HL-60/S4 treated with phorbol 12-myristate 13-acetate at 8.2 ng/mL for 4 days and 3 days (cell line): ENCODE data around the gene TPP1.

ENCODE experiments used
- in situ Hi-C: fragments of 300-500 bp; cut with MboI; formaldehyde crosslinking; loops from 2 replicates; pipeline ENCODE4 v1.15.0; 2022; ENCODE audit warnings: low sequenced_read_pairs

Gene TPP1

DNA sequence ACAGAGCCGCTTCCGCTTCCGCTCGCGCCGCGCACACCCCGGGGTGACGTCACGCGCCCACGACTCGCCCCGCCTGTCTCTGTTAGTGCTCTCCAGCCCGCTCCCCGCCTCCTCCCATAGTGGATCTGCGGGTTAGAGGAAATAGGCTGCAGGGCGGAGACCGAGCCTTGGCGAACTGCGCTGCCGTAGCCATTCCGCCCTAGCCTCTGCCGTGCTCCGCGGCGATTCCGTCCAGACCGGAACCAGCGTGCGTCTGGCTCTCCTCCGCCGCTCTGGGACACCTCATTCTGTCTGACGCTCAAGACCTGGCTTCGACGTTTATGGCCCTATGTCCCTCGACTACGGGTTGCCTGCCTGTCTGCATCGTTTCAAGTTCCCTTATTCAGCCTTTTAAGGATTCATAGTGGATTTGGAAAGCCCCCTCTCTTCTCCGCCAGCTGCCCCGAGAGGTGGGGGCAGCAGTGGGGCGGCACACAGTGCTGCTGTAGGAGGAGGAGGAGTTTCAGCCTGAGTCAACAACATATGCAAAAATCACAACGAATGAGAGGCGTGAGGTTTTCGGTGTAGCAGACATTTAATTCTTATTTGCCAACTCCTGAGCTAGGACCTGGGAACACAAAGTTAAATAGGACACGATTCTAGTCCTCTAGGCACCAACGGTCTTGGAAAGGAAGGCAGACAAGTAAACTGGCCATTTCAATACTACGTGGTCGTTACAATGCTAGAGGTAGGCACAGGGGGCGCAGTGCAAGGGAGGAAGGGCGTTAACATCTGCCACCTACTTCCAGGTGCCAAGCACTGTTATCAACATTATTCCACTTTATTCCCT lies 6.8 kb downstream of the TPP1 start, which contains the start of gene TAF10:
TAF10 (minus strand) TSS at position 4 of the 829 bp plus-strand sequence. CDS start 27 bp downstream, outside the sequence.
- in situ Hi-C loops, result no loop called here

DNA sequence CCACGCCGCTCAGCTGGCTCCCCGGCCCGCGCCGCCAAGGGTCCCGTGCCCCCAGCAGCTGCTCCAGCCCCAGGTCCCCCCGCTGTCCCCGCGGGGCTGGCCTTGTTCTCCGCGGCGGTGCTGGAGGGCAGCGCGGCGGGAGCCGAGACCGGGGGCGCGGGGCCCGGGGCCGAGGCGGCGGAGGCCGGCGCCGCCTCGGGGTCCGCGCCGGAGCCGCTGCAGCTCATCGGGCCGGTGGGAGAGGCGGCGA lies 7.3 kb downstream of the TPP1 start:
- in situ Hi-C loops, result no loop called here

DNA sequence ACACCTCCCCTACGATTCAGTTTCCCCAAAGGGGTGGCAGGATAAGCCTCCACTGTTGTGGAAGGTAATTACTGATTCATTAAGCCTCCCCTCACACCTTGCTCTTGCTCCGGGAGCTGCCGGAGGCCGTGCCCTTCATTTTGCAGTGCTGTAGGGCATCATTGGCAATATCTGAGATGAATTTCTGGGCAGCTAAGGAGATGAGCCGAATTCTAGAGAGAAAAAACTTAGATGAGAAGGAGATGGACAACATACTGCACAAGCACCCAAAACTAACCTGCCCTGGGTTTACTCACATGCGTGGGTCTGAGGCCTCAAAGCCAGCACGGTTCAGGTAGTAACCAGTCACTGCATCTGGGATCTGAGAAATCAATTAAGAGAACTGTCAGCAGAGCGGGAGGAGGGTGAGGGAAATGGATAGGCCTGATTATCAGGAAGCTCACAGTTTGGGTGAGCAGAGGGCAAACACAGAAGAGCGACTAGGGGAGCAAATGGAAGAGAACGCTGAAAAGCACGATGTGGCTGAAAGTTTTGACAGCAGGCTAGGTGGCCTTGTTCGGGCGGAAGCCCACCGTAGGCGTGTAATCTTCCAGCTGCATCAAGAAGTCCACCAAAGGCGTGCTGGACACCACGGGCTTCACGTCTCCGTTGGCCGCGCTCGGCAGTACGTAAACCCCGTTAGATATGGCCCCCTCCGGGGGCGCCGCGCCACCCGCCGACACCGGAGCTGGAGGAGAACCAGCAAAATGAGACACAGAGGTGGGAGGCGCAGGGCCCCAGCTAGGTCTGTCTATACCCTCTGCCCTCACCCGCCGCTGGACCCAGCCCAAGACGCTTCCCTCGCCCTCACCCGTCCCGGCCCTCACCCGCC lies 7.9 kb downstream of the TPP1 start:
- in situ Hi-C loops, result no loop called here

DNA sequence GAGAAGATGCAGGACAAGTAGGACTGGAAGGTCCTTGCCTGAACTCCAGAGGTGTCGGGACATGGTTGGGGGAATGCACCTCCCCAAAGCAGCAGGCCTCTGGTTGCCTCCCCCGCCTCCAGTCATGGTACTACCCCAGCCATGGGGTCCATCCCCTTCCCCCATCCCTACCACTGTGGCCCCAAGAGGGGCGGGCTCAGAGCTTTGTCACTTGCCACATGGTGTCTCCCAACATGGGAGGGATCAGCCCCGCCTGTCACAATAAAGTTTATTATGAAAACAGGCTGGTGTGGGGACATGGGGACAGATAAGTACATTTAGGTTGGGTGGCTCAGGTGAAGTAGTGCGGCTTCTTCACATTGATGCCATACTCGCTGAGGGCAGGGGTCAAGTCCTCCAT lies 8.6 kb downstream of the TPP1 start:
- in situ Hi-C loops, result no loop called here

DNA sequence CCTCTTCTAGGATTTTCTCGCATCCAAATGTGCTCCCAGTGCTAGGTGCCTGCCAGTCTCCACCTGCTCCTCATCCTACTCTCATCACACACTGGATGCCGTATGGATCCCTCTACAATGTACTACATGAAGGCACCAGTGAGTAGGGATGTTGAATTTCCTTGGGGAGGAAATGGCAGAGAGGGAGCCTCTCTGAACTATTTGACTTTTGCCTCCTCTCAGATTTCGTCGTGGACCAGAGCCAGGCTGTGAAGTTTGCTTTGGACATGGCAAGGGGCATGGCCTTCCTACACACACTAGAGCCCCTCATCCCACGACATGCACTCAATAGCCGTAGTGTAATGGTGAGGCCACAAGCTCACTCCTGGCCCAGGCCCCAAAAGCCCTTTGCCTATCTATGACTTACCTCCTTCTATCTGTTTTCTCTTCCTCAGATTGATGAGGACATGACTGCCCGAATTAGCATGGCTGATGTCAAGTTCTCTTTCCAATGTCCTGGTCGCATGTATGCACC lies 9.7 kb downstream of the TPP1 start:
- in situ Hi-C loops, result loop anchor here (10.0 kb wide), 1 partner anchor 65 kb away; no protein-coding TSS in a partner anchor

DNA sequence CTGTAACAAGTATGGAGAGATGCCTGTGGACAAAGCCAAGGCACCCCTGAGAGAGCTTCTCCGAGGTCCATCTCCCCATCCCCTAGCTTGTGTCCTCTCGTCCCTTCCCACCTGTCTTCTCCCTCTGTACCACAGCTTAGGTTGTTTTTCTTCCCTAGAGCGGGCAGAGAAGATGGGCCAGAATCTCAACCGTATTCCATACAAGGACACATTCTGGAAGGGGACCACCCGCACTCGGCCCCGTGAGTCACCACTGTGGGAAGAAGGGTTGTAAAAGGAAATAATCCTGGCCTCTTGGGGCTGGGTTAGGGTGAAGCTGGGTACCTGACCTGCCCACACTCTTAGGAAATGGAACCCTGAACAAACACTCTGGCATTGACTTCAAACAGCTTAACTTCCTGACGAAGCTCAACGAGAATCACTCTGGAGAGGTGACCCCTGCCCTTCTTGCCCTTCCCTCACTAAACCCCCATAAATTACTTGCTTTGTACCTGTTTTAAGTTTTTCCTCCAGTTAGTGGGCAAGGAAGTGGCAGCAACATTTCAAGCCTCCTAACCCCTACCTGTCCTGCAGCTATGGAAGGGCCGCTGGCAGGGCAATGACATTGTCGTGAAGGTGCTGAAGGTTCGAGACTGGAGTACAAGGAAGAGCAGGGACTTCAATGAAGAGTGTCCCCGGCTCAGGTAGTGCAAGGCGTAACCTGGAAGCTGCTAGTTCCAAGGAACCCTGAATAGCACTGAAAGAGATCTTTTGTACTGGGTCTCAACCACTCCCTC lies 10.3 kb downstream of the TPP1 start:
- in situ Hi-C loops, result loop anchor here (10.0 kb wide), 1 partner anchor 66 kb away; no protein-coding TSS in a partner anchor

DNA sequence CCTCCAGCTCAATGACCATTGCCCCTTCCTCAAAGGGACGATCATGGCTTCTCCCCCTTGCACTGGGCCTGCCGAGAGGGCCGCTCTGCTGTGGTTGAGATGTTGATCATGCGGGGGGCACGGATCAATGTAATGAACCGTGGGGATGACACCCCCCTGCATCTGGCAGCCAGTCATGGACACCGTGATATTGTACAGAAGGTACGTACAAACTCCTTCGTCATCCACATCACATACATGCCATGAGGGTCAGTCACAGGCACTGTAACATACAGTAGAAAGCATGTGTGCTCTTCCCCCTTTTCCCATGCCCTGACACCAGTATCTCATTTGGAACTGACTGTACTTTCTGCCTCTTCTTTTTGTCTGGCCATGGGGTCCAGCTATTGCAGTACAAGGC lies 11.2 kb downstream of the TPP1 start:
- in situ Hi-C loops, result loop anchor here (10.0 kb wide), 1 partner anchor 67 kb away; no protein-coding TSS in a partner anchor

DNA sequence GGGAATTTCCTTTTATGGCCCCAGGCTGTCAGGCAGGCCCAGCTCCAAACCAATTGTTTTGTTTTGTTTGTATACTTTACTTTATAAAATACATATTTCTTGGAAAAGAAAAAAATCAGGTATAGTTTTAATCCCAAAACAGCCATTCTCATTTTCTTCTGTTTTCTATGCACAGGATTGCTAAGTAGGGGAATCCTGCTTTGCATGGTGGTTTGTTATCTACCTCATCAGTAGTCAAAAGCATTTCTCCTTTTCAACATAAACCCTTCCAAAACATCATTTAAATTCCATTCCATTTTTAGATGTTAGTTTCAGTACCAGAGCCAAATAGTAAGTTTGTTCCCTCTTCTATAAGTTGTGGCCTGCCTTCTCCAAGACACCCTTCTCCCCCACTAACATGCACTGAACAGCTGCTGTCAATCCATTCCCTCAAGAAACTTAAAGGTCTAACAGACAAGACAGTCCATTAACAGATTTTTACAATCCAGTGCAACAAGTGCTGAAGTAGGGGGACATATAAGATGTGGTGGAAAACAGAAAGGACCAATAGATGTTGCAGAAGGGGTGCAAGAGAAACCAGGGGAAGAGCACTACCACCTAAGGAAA lies 11.9 kb downstream of the TPP1 start:
- in situ Hi-C loops, result loop anchor here (10.0 kb wide), 1 partner anchor 68 kb away; no protein-coding TSS in a partner anchor

DNA sequence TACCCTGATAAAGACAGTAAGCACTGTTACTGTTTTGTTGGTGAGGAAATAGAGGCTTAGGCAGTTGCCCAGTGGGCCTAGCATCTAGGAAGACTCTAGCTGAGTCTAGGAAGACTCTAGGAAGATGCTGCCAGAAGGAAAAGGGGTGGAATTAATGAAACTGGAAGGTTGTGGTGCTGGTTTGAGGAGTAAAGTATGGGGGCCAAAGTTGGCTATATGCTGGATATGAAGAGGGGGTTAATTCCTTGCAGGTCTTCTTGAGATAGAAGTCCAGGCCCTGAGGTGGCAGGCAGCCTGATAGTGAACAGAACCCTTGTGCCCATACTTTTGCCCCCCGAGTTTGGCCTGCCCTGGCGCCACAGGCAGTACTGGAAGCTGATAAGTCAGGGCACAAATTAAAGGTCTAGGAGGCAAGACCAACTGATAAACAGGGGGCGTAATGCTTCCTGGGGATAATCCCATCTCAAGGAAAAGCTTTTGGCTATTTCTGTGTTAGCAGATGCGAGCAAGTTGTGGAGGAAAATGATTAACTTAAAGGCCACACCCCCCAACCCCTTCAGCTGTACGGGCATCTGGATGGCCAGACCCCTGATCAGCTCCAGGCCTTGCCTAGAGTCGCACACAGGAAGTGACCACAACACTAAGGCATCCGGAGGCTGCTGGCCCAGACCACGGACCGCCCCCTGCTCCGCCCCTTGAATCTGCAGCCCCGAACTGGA lies 12.6 kb downstream of the TPP1 start:
- in situ Hi-C loops, result loop anchor here (10.0 kb wide), 1 partner anchor 68 kb away; no protein-coding TSS in a partner anchor

DNA sequence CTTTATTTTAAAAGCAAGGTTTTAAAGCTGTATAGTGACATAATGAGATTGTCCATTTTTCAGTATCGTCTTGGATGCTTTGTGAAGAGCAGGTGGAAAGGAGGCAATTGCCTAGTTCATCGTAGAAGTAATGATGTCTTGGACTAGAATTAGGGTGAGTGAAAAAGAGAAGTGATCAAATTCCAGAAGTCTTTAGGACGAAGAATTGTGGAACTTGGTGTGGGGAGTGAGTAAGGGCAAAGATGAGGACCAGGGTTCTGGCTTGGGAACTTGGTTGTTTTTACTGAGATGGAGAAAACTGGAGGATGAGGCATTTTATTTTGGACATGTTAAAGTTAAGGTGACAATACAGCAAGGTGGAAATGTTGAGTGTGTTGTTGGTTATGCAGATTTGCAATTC lies 14.4 kb downstream of the TPP1 start:
- in situ Hi-C loops, result loop anchor here (10.0 kb wide), 1 partner anchor 70 kb away; no protein-coding TSS in a partner anchor

DNA sequence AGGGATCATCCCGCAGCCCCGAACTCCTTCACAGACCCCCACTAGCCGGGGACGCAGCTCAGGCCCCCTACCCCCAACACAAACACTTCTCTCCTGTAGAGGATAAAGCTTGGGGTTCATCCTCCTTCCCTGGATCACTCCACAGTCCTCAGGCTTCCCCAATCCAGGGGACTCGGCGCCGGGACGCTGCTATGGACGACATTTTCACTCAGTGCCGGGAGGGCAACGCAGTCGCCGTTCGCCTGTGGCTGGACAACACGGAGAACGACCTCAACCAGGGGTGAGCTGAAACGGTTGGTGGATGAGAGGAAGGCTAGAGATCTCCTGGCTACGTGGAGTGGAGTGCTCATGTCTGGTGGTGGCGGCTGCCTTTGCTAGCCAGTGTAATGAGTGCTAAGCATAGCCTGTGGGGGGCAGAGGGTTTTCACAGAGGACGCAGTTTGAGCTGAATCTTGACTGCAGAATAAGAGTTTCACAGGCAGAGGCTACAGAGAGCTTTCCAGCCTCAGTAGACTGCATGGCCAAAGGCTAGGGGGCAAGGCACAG lies 15.1 kb downstream of the TPP1 start:
- in situ Hi-C loops, result loop anchor here (10.0 kb wide), 1 partner anchor 71 kb away; no protein-coding TSS in a partner anchor

DNA sequence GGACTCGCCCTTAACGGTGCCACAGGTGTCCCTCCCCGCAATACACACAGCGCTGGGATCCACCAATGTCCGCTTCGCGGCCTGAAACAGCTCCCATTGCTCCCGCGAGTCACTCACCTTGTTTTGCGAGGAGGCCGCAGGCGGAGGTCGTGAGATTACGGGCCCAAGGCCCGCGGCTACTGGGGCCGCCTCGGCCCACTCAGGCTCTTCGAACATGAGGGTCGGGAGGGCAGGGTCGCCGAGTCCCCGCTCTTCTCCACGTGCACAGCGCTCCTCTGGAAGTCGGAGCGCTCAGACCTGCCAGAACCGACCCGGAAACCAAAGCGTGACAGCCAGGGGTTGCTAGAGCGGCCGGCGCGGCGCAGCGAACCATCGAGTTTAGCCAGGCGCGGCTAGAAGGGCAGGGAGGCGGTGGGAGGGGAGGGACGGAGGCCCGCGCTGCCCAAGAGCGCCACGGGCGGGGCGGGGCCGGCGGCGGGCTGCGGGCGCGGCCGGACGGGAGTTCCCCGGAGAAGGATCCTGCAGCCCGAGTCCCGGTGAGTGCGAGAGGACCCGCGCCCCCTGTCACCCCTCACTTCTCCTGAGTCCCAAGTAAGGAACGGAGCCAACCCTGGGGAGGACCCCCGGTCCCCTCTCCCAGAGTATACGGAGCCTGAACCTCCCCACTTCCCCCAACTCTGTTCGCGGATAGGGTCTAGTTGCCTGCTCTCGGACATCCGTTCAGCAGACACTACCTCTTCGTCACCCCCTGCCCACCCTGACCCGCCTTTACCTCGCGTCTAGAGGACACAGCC lies 15.7 kb downstream of the TPP1 start, which contains the start of the genes ILK and RRP8:
ILK (plus strand) TSS at position 488 of the 794 bp plus-strand sequence. CDS start 498 bp downstream, outside the sequence.
RRP8 (minus strand) TSS at position 330 of the 794 bp plus-strand sequence; CDS start at position 216, 114 bp downstream.
- in situ Hi-C loops, result loop anchor here (10.0 kb wide), 1 partner anchor 71 kb away; no protein-coding TSS in a partner anchor

DNA sequence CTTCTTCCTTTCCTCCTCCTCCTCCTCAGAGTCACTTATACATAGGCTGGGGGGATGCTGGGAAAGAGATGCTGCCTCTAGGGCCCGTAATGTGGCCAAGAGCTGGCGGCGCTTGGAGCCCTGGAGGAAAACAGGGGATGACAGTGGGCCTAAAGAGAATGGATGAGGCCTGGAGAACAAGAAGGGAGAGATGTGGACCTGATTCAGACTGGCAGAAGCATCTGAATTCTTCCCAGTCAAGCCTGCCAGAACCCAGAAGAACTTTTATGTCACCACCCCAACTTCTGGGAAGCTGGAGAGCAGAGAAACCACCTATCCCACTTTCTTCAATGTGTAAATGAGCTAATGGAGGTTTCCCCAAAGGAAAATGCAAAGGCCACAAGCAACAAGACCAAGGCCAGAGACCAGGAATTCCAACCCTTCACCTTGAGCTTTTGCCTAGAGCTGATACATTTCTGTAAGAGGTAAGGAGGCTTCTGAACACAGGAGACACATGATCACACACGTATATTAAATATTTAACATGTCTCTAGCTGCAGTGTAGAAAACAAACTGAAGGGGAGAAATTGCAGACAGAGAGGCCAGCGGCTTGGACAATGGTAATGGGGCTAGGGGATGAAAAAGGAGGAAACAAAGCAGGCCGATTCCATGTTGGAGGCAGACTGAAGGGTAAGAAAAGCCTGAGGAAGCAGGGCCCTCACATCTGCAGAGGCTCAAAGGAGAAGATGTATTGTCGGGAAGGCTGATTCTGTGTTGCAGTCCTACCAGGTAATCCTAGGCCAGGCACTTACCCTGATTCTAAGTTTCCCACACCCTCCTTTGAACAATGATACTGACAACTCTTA lies 16.9 kb downstream of the TPP1 start:
- in situ Hi-C loops, result loop anchor here (10.0 kb wide), 1 partner anchor 72 kb away; no protein-coding TSS in a partner anchor

DNA sequence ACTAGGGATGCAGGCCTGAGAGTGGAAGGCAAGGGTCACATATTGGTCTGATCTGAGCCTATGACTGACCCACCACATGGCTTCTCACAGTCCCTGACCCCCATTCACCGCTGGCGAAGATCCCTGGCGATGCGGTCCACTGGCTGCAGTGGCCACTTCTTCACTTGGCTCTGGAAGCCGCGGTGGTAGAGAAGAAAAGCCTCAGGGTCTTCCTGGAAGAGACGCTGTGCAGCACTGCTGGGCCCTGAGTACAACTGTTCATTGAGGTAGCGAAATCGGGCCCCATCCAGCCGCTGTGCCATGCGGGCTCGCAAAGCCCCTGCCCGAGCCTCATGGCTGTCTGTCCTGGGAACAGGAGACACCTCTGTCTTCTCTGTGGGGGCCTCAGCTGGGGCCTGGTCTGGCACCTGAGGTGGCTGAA lies 18.2 kb downstream of the TPP1 start:
- in situ Hi-C loops, result loop anchor here (10.0 kb wide), 1 partner anchor 74 kb away; no protein-coding TSS in a partner anchor

DNA sequence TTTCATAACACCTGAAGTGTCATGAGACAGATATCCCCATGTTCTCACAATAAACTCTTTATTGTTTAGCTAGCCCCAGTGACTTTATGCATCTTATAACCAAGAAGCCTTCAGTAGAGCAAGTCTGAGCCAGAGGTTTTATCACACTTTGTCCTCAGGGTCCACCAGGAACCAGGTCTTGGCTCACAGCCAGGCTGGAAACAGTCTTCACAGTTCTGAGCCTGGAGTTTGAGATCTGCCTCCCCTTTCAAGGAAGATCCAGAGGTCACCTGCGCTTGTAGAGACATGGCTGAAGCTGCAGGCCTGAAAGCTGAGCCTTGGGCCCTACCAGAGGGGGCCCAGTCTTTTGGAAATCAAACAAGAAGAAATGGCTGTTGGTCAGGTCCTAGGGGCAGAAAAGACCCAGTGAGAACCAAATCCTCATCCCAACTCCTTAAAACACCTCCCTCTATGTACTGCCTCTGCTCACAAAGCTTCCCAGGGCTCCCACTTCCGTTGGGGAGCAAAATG lies 19.3 kb downstream of the TPP1 start:
- in situ Hi-C loops, result loop anchor here (10.0 kb wide), 1 partner anchor 75 kb away; no protein-coding TSS in a partner anchor

DNA sequence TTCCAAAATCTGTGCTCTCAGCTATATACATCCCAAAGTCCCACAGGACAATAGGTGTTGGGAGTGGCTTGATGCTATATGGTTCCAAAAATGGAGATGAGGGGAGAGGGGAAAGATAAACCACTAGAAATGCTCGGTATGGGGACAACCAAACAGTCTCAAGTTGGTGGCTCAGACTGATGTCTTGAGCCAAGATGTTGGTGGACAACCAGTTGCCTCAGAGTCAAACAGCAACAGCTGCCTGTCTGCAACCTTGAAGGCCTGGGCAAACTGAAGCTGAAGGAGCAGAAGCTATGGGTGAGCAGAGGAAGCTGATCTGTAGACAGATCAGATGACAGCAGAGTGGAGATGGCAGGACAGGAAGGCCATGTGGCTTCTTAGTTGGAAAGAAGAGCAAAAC lies 19.8 kb downstream of the TPP1 start:
- in situ Hi-C loops, result no loop called here

DNA sequence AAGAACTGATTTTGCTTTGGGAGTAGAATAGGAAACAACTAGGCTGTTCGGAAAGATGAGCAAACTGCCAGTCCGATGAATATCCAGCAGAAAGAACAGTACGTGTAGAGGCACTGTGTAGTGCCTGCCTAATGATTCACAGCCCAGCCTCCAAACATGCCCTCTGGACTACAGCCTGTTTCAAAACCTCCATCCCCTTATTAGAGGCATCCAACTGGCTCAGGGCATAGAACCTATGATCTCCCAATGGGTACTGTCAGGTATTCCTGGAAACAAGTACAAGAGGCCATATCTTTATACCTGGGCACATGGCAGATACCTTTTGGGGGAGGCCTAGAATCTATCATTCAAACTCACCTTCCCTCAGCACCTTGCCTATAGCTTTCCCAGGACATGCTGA lies 20.7 kb downstream of the TPP1 start:
- in situ Hi-C loops, result no loop called here
